Colonic mucosa (tissue), 4 donors: ENCODE results near the gene NECAB3. TPM values are rescaled to one million over a fixed set of nuclear protein-coding genes. Genes with fewer than 3 reads are reported as not detected.

ENCODE experiments used
- DNase-seq: peaks from one replicate; pipeline ENCODE4 v3.0.0-alpha.2; 2020
- H3K27ac ChIP-seq: fragments of 200-600 bp; one replicate; pipeline ENCODE4 v1.8.0; 2021
- H3K27me3 ChIP-seq: fragments of 200-600 bp; one replicate; pipeline ENCODE4 v1.8.0; 2021
- H3K36me3 ChIP-seq: fragments of 200-600 bp; one replicate; pipeline ENCODE4 v1.8.0; 2021
- H3K4me1 ChIP-seq: fragments of 200-600 bp; one replicate; pipeline ENCODE4 v1.8.0; 2021; ENCODE audit warnings: mild to moderate bottlenecking
- H3K4me3 ChIP-seq: fragments of 200-600 bp; one replicate; pipeline ENCODE4 v1.8.0; 2021
- H3K9ac ChIP-seq, 2 donors: one replicate each; pipeline ENCODE4 v1.7.0; 2013; ENCODE audit warnings: control low read depth in 2 of 2, low read depth in 2 of 2, low read length in 2 of 2
- H3K9me3 ChIP-seq: fragments of 200-600 bp; one replicate; pipeline ENCODE4 v1.8.0; 2021
- intact Hi-C: fragments of 100-400 bp; cut with DNase I; formaldehyde crosslinking; loops from one replicate; pipeline ENCODE4 v1.14.1; 2022
- total RNA-seq, 2 donors: library from RNA; stranded (reverse); fragmentation: NEBNext Ultra II Directional in 1 of 2; extraction: Animal tissue kit (Norgen Biotek cat#: 25700) in 1 of 2; gene quantifications; one replicate each; pipeline ENCODE4 v1.2.1, GENCODE V29; 2021
- TF ChIP-seq, protein P1 (sequence below): fragments of 200-600 bp; IDR thresholded peaks from one replicate; pipeline ENCODE4 v1.8.0; 2022; ENCODE audit warnings: antibody characterized with exemption, mild to moderate bottlenecking
- donor health status: healthy.
- donor health status: DM: no; HTN: no; CAD: no.
- donor health status: DM: no; HTN: no; CAD: no.

Gene NECAB3
- total RNA-seq, 2 donors from 2014 or later = 30.3 to 61.3 TPM

DNA sequence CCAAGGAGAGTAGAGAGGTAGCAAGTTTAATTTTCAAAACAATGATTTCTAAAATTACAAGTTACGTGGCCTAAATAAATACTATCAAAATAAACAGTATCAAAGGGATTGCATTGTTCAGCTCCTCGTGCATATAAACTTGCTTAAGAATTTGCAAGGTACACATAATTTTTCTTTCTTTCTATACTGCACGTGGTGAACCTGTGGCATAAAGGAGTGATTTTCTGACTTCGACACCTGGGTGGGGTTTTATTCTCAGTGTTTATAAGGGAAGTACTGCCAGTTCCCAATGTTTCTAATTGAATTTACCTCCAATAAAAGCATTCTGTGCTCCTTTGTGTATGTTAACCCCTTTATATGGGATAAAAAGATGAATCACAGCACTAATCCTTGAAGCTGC lies 62.2 kb downstream of the NECAB3 start:
- intact Hi-C loops = no loop called here
- Histone ChIP-seq H3K27ac (no peak overlapping the region), H3K9me3 (no peaks in the 10 kb centered on the region), H3K4me1 (no peaks in the 10 kb centered on the region), H3K36me3 (no peaks in the 10 kb centered on the region), H3K4me3 (no peak overlapping the region), H3K27me3 (no peaks in the 10 kb centered on the region), H3K9ac (no peak overlapping the region)
- TF ChIP-seq, protein P1, sequence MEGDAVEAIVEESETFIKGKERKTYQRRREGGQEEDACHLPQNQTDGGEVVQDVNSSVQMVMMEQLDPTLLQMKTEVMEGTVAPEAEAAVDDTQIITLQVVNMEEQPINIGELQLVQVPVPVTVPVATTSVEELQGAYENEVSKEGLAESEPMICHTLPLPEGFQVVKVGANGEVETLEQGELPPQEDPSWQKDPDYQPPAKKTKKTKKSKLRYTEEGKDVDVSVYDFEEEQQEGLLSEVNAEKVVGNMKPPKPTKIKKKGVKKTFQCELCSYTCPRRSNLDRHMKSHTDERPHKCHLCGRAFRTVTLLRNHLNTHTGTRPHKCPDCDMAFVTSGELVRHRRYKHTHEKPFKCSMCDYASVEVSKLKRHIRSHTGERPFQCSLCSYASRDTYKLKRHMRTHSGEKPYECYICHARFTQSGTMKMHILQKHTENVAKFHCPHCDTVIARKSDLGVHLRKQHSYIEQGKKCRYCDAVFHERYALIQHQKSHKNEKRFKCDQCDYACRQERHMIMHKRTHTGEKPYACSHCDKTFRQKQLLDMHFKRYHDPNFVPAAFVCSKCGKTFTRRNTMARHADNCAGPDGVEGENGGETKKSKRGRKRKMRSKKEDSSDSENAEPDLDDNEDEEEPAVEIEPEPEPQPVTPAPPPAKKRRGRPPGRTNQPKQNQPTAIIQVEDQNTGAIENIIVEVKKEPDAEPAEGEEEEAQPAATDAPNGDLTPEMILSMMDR = no peak
- DNase-seq = no peak

DNA sequence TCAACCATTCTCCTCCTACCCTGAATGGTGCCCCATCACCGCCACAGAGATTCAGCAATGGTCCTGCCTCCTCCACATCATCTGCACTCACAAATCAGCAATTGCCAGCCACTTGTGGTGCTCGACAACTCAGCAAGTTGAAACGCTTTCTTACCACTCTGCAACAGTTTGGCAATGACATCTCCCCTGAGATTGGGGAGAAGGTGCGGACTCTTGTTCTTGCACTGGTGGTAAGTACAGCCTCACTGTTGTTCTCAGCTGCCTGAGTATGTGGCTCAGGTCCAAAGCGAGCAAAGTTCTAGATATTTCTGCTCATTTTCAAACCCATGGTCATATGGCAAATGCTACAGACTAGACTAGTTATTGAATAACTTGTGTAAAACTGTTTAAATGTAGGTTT lies 63.1 kb downstream of the NECAB3 start:
- Histone ChIP-seq H3K4me1 (no peaks in the 10 kb centered on the region), H3K27ac (no peak overlapping the region), H3K9me3 (no peaks in the 10 kb centered on the region), H3K9ac (no peak overlapping the region), H3K4me3 (no peak overlapping the region), H3K27me3 (no peaks in the 10 kb centered on the region), H3K36me3 (no peaks in the 10 kb centered on the region)
- intact Hi-C loops = no loop called here
- TF ChIP-seq, protein P1 = no peak
- DNase-seq = no peak

DNA sequence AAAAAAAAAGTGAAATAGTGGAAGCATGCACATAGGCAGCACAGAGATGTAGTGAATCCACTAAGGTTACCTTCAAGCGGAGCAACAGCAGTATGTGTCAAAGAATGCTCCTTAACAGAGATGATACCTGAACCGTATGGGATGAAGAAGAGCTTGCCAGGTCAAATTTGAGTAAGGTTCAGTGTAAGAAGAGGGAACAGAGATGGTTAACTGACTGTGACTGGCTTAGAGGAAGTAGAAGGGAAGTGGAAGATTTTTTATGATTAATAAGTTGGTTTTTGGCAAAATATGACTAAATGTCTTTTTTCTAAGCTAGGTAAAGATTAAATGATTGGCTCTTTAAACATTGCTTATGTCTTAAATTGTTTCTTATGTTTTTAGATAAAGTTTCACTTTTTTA lies 64.7 kb downstream of the NECAB3 start:
- Histone ChIP-seq H3K27ac (no peak overlapping the region), H3K9ac (no peak overlapping the region), H3K27me3 (no peaks in the 10 kb centered on the region), H3K36me3 (no peaks in the 10 kb centered on the region), H3K4me1 (no peaks in the 10 kb centered on the region), H3K9me3 (no peaks in the 10 kb centered on the region), H3K4me3 (no peak overlapping the region)
- intact Hi-C loops = no loop called here
- no peak for DNase-seq
- TF ChIP-seq, protein P1 = no peak

Other genes starting within 250 kb of the NECAB3 start
- gene SNTA1, start 230.7 kb downstream of the NECAB3 start, total RNA-seq = 1 to 10 TPM; 4.5 to 5.7 TPM
- 10 to 100 TPM; 20.9 to 23.8 TPM for gene CBFA2T2, start 184.3 kb downstream of the NECAB3 start, total RNA-seq
- under 1 TPM in 1 of 2 donors, not detected in 1; 0.30 TPM for gene C20orf144, start 12.1 kb downstream of the NECAB3 start, total RNA-seq
- gene ACTL10, start 7.5 kb downstream of the NECAB3 start, total RNA-seq = 1 to 10 TPM; 3.9 to 8.0 TPM
- 10 to 100 TPM in 1 of 2 donors, 1 to 10 TPM in 1; 4.6 to 23.3 TPM for gene E2F1, start 12.0 kb upstream of the NECAB3 start, total RNA-seq
- gene PXMP4, start 45.9 kb upstream of the NECAB3 start, total RNA-seq = 10 to 100 TPM; 13.2 to 18.1 TPM
- gene ZNF341, start 57.6 kb upstream of the NECAB3 start, total RNA-seq = 1 to 10 TPM; 2.7 to 6.1 TPM
- 100 to 1,000 TPM; 165 to 227 TPM for gene CHMP4B, start 136.9 kb upstream of the NECAB3 start, total RNA-seq